ENCODE measurements around the gene DDX51.

Gene DDX51

GRCh38 chr12:132130690-132131089 is 13.4 kb downstream of the DDX51 start:
- Histone ChIP-seq H3K4me3 (replicated peaks; ENCODE audit: insufficient read depth, low read length) (no peak overlapping the region), H3K27me3 (ENCODE audit: insufficient read depth, poor library complexity, severe bottlenecking) (no peaks in the 10 kb centered on the region), H3K27ac (replicated peaks) (no peak overlapping the region)
- no peak for DNase-seq (ENCODE audit: low read depth in 1 of 2, low spot score in 1 of 2)
- TF ChIP-seq POLR2AphosphoS5 (IDR thresholded peaks at IDR 0.05; ENCODE audit: low read depth), result no peak
- TF ChIP-seq REST (IDR thresholded peaks at IDR 0.05; ENCODE audit: insufficient replicate concordance, low read depth), result no peak
- no peak for TF ChIP-seq CTCF (IDR thresholded peaks at IDR 0.05; ENCODE audit: insufficient read depth, low read length)
- TF ChIP-seq GABPA (IDR thresholded peaks at IDR 0.05; ENCODE audit: low read depth), result no peak
- no peak for TF ChIP-seq SPI1 (IDR thresholded peaks at IDR 0.05; ENCODE audit: borderline replicate concordance, low read depth)

DNA sequence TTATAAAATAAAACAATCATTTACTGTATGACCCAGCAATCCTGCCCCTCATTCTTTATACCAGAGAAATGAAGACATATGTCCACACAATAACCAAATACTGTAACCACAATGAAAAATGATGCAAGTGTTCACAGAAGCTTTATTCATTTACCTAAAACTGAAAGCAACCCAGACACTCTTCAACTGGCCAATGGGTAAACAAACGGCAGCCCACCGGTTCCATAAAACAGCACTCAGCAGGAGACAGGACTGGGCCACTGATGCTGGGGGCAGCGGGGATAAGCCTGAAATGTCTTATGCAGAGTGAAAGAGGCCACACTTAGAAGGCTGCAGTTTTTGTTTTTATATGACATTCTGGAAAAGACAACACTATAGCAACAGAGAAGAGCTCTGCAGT is 15.1 kb downstream of the DDX51 start:
- TF ChIP-seq POLR2AphosphoS5 (IDR thresholded peaks at IDR 0.05; ENCODE audit: low read depth) (no peak), SPI1 (IDR thresholded peaks at IDR 0.05; ENCODE audit: borderline replicate concordance, low read depth) (no peak), GABPA (IDR thresholded peaks at IDR 0.05; ENCODE audit: low read depth) (no peak), CTCF (IDR thresholded peaks at IDR 0.05; ENCODE audit: insufficient read depth, low read length) (no peak), REST (IDR thresholded peaks at IDR 0.05; ENCODE audit: insufficient replicate concordance, low read depth) (no peak)
- H3K4me3 ChIP-seq (replicated peaks; ENCODE audit: insufficient read depth, low read length), result no peak overlapping the region
- DNase-seq (ENCODE audit: low read depth in 1 of 2, low spot score in 1 of 2), result no peak
- no peak overlapping the region for H3K27ac ChIP-seq (replicated peaks)
- no peaks in the 10 kb centered on the region for H3K27me3 ChIP-seq (ENCODE audit: insufficient read depth, poor library complexity, severe bottlenecking)

DNA sequence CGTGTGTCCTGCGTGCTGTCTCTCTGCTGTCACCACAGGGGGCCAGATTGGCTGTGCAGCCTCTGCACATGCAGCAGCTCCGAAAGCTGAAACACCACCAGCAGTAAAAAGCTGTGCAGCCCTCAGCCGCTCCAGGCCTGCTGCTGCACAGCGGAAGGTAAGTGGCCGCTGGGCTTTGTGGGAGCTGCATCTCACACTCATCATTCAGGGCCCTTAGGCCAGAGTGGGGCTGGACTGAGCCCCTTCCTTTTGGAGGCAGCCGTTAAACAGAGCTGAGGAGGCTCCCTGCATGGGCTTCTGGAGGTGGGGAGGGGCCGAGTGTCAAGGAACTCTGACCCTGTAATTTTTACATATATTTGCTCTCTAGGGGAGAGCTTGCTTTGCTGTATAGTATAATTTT is 17.1 kb downstream of the DDX51 start:
- TF ChIP-seq POLR2AphosphoS5 (IDR thresholded peaks at IDR 0.05; ENCODE audit: low read depth) (no peak), CTCF (IDR thresholded peaks at IDR 0.05; ENCODE audit: insufficient read depth, low read length) (no peak), REST (IDR thresholded peaks at IDR 0.05; ENCODE audit: insufficient replicate concordance, low read depth) (no peak), SPI1 (IDR thresholded peaks at IDR 0.05; ENCODE audit: borderline replicate concordance, low read depth) (no peak), GABPA (IDR thresholded peaks at IDR 0.05; ENCODE audit: low read depth) (no peak)
- no peak overlapping the region for H3K4me3 ChIP-seq (replicated peaks; ENCODE audit: insufficient read depth, low read length)
- H3K27me3 ChIP-seq (ENCODE audit: insufficient read depth, poor library complexity, severe bottlenecking), result no peaks in the 10 kb centered on the region
- no peak for DNase-seq (ENCODE audit: low read depth in 1 of 2, low spot score in 1 of 2)
- H3K27ac ChIP-seq (replicated peaks), result no peak overlapping the region
